Tibial artery (tissue), 4 donors: ENCODE results near the gene SCO2.

ENCODE experiments used
- DNase-seq, 2 donors: peaks; one replicate each; pipeline ENCODE4 v3.0.0-alpha.2; 2019
- H3K27ac ChIP-seq, 2 donors: fragments of 200-600 bp; sonication (generic) in 1 of 2; 1 replicate in 1 of 2; 2 replicates in 1 of 2; pipeline ENCODE4 v1.5.1; 2018 to 2019; ENCODE audit warnings: mild to moderate bottlenecking in 1 of 2
- H3K27me3 ChIP-seq, 2 donors: fragments of 200-600 bp; sonication (generic) in 1 of 2; one replicate each; pipeline versions ENCODE4 v1.5.1 to v1.6.0; 2016 to 2019
- H3K36me3 ChIP-seq, 3 donors: fragments of 200-600 bp; sonication (generic) in 2 of 3; one replicate each; pipeline ENCODE4 v1.5.1; 2016 to 2019; ENCODE audit warnings: mild to moderate bottlenecking in 2 of 3
- H3K4me1 ChIP-seq, 4 donors: fragments of 200-600 bp; sonication (generic) in 2 of 4; 1 replicate in 3 of 4; 2 replicates in 1 of 4; pipeline ENCODE4 v1.5.1; 2016 to 2019
- H3K4me3 ChIP-seq, 2 donors: fragments of 200-600 bp; sonication (generic) in 1 of 2; 1 replicate in 1 of 2; 2 replicates in 1 of 2; pipeline ENCODE4 v1.5.1; 2018 to 2019; ENCODE audit warnings: mild to moderate bottlenecking in 2 of 2
- H3K9me3 ChIP-seq, 3 donors: fragments of 200-600 bp; sonication (generic) in 1 of 3; one replicate each; pipeline ENCODE4 v1.5.1; 2016 to 2019
- CTCF ChIP-seq, 2 experiments: fragments of 200-600 bp in 1 of 2; fragments of 450-650 bp in 1 of 2; IDR thresholded peaks; one replicate each; pipeline ENCODE4 v1.5.1; 2017 to 2019; ENCODE audit warnings: antibody characterized with exemption in 2 of 2, mild to moderate bottlenecking in 1 of 2, moderate library complexity in 1 of 2
- intact Hi-C: fragments of 100-400 bp; cut with DNase I; formaldehyde crosslinking; loops from one replicate; pipeline ENCODE4 v1.15.0; 2023; ENCODE audit warnings: low total_unique reads

The SCO2 gene

GRCh38 chr22:50528682-50529415, 3.5 kb upstream of the SCO2 start:
- Histone ChIP-seq H3K36me3 (peaks cover 0 to 3% (median 0%) of the 10 kb centered on the region in 3 donors), H3K27me3 (peaks cover 6 to 49% of the 10 kb centered on the region in 2 donors), H3K27ac (peak overlapping the region in 1 of 2 donors; percentile 57), H3K9me3 (no peaks in the 10 kb centered on the region), H3K4me1 (peaks cover 0 to 63% (median 48%) of the 10 kb centered on the region in 4 donors), H3K4me3 (peak overlapping the region; percentile 44 to 53)
- no peak for DNase-seq
- TF ChIP-seq CTCF (IDR thresholded peaks at IDR 0.05), result no peak
- intact Hi-C loops, result loop anchor here (5.0 kb wide), 1 partner anchor 53 kb away; the partner anchor contains the start of gene CHKB

- H3K9me3 ChIP-seq, result no peaks in the 10 kb centered on the region
- H3K27me3 ChIP-seq, result peaks cover 6 to 42% of the 10 kb centered on the region in 2 donors
- H3K4me3 ChIP-seq, result no peak overlapping the region
- peaks cover 3 to 11% (median 6%) of the 10 kb centered on the region in 3 donors for H3K36me3 ChIP-seq
- intact Hi-C loops, result loop anchor here (5.0 kb wide), 1 partner anchor 54 kb away; the partner anchor contains the start of gene CHKB
- no peak for DNase-seq
- peaks cover 0 to 65% (median 48%) of the 10 kb centered on the region in 4 donors for H3K4me1 ChIP-seq
- no peak for TF ChIP-seq CTCF (IDR thresholded peaks at IDR 0.05)
- H3K27ac ChIP-seq, result no peak overlapping the region
These were observed 2.7 kb upstream of the SCO2 start for GRCh38 chr22:50527921-50528681.

- TF ChIP-seq CTCF (IDR thresholded peaks at IDR 0.05), result no peak
- Histone ChIP-seq H3K36me3 (peaks cover 13 to 21% (median 16%) of the 10 kb centered on the region in 3 donors), H3K27me3 (peaks cover 6 to 32% of the 10 kb centered on the region in 2 donors), H3K4me1 (peaks cover 0 to 60% (median 43%) of the 10 kb centered on the region in 4 donors), H3K27ac (peak overlapping the region; percentile 86 to 87), H3K9me3 (no peaks in the 10 kb centered on the region), H3K4me3 (peak overlapping the region; percentile 65 to 77)
- intact Hi-C loops, result loop anchor here (5.0 kb wide), 1 partner anchor 55 kb away; the partner anchor contains the start of gene CHKB
- DNase-seq, result peak; percentile 66 to 81
These were observed 1.7 kb upstream of the SCO2 start for GRCh38 chr22:50526834-50527801.

GRCh38 chr22:50526108-50526833, 873 bp upstream of the SCO2 start:
- Histone ChIP-seq H3K9me3 (no peaks in the 10 kb centered on the region), H3K4me3 (peak overlapping the region; percentile 65 to 77), H3K27ac (peak overlapping the region; percentile 86 to 87), H3K27me3 (peaks cover 0 to 24% of the 10 kb centered on the region in 2 donors), H3K4me1 (peaks cover 0 to 52% (median 35%) of the 10 kb centered on the region in 4 donors), H3K36me3 (peaks cover 18 to 29% (median 23%) of the 10 kb centered on the region in 3 donors)
- peak; percentile 70 to 89 for DNase-seq
- TF ChIP-seq CTCF (IDR thresholded peaks at IDR 0.05), result peak; percentile 37 to 46
- intact Hi-C loops, result loop anchor here (5.0 kb wide), 1 partner anchor 56 kb away; the partner anchor contains the start of gene CHKB
